Progenitor cell of endocrine pancreas (in vitro differentiated cells): ENCODE results near the gene NAA10. TPM values are rescaled to one million over a fixed set of nuclear protein-coding genes. Genes with fewer than 3 reads are reported as not detected.

Experiments used
- DNase-seq: peaks from one replicate; pipeline ENCODE4 v3.0.0; 2021; ENCODE audit warnings: low spot score; ENCODE audit not compliant: unreplicated experiment
- H3K27ac Mint-ChIP-seq: 2 replicates; pipeline ENCODE4 v1.8.0; 2021; ENCODE audit warnings: mild to moderate bottlenecking, moderate library complexity, mixed read lengths
- H3K27me3 Mint-ChIP-seq: 2 replicates; pipeline ENCODE4 v1.8.0; 2021; ENCODE audit warnings: mixed read lengths
- H3K36me3 Mint-ChIP-seq: 2 replicates; pipeline ENCODE4 v1.8.0; 2022; ENCODE audit warnings: mixed read lengths; ENCODE audit not compliant: insufficient read depth
- H3K4me1 Mint-ChIP-seq: 2 replicates; pipeline ENCODE4 v1.8.0; 2021; ENCODE audit warnings: low read depth, mixed read lengths
- H3K4me3 Mint-ChIP-seq: 2 replicates; pipeline ENCODE4 v1.8.0; 2021; ENCODE audit warnings: low read depth, mild to moderate bottlenecking, moderate library complexity, mixed read lengths
- H3K9me3 Mint-ChIP-seq: 2 replicates; pipeline ENCODE4 v1.8.0; 2021; ENCODE audit warnings: low read depth, mixed read lengths
- microRNA-seq: library from miRNA; unstranded; fragments of <30 nt; microRNA quantifications from one replicate; pipeline ENCODE4 v1.1.0, GENCODE V29; 2020; ENCODE audit warnings: borderline number of aligned reads; ENCODE audit not compliant: unreplicated experiment
- total RNA-seq: library from RNA; stranded (reverse); gene quantifications from 2 replicates; pipeline ENCODE4 v1.2.1, GENCODE V29; 2021
- TF ChIP-seq, protein P1 (sequence below): fragments of 200-600 bp; sonication (generic); IDR thresholded peaks from one replicate; pipeline ENCODE4 v1.5.0; 2021; ENCODE audit warnings: antibody characterized with exemption, mild to moderate bottlenecking; ENCODE audit not compliant: unreplicated experiment

The NAA10 gene
- total RNA-seq, 1 donor from 2014 or later, result 85.3 TPM

DNA sequence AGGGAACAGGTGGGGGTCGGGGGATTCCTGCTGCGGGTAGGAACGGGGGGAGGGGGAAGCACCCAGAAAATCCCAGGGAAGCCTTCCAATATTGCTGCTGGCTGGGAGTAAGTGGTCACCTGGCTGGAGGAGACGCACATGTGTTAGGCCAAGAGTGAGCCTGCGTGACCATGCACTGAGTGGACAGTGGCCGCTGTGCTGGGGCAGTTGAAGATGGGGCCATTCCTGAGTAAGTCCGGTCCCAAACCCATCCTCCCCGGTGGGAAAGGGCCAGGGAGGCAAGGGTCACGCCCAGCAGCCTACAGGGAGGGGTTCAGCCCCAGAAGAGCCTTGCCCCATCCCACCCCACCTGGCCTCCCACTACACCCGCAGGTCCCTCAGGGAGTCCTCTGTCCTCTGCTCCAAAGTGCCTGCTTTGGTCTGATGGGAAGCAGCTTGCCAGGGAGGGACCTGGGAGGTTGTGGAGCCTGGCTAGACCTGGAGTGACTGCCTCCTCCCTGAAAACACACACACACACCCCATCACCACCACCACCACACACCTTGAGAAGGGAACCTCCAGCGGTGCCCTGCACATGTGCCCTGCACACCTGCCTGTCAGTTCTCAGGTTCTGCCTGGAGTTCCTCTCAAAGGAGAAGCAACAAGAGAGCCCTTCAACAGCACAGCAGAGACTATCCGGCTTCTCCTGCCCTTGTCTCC, 54.9 kb downstream of the NAA10 start:
- TF ChIP-seq, protein P1, sequence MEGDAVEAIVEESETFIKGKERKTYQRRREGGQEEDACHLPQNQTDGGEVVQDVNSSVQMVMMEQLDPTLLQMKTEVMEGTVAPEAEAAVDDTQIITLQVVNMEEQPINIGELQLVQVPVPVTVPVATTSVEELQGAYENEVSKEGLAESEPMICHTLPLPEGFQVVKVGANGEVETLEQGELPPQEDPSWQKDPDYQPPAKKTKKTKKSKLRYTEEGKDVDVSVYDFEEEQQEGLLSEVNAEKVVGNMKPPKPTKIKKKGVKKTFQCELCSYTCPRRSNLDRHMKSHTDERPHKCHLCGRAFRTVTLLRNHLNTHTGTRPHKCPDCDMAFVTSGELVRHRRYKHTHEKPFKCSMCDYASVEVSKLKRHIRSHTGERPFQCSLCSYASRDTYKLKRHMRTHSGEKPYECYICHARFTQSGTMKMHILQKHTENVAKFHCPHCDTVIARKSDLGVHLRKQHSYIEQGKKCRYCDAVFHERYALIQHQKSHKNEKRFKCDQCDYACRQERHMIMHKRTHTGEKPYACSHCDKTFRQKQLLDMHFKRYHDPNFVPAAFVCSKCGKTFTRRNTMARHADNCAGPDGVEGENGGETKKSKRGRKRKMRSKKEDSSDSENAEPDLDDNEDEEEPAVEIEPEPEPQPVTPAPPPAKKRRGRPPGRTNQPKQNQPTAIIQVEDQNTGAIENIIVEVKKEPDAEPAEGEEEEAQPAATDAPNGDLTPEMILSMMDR, result no peak
- no peak overlapping the region for H3K4me3 Mint-ChIP-seq
- no peaks in the 10 kb centered on the region for H3K36me3 Mint-ChIP-seq
- no peak overlapping the region for H3K27ac Mint-ChIP-seq
- H3K27me3 Mint-ChIP-seq, result peaks cover 40% of the 10 kb centered on the region
- no peak for DNase-seq
- peaks cover 14% of the 10 kb centered on the region for H3K9me3 Mint-ChIP-seq
- no peaks in the 10 kb centered on the region for H3K4me1 Mint-ChIP-seq

Small RNAs within 50 kb of the gene (microRNA-seq; reads per million reads assigned to microRNA genes)
- gene MIR3202-1 (not detected), gene MIR3202-2 (not detected)

Other genes starting within 250 kb of the NAA10 start
- gene SLC6A8, start 247.1 kb downstream of the NAA10 start, total RNA-seq, result 52.2 and 55.7 TPM in 2 replicates
- gene BCAP31, start 210.7 kb downstream of the NAA10 start, total RNA-seq, result 142 and 149 TPM in 2 replicates
- 15.2 and 15.3 TPM in 2 replicates for gene ABCD1, start 210.2 kb downstream of the NAA10 start, total RNA-seq
- gene PLXNB3, start 170.8 kb downstream of the NAA10 start, total RNA-seq, result 0.98 and 1.1 TPM in 2 replicates
- not detected in 2 replicates for gene SRPK3, start 154.0 kb downstream of the NAA10 start, total RNA-seq
- gene IDH3G, start 140.7 kb downstream of the NAA10 start, total RNA-seq, result 41.5 and 49.5 TPM in 2 replicates
- gene SSR4, start 140.4 kb downstream of the NAA10 start, total RNA-seq, result 243 and 248 TPM in 2 replicates
- 4.5 and 4.8 TPM in 2 replicates for gene PDZD4, start 104.5 kb downstream of the NAA10 start, total RNA-seq
- gene L1CAM, start 48.9 kb downstream of the NAA10 start, total RNA-seq, result 1.4 and 2.4 TPM in 2 replicates
- not detected in 2 replicates for gene AVPR2, start 30.4 kb downstream of the NAA10 start, total RNA-seq
- 16.4 and 16.7 TPM in 2 replicates for gene ARHGAP4, start 8.8 kb downstream of the NAA10 start, total RNA-seq
- gene RENBP, start 9.6 kb upstream of the NAA10 start, total RNA-seq, result 2.5 and 3.3 TPM in 2 replicates
- gene HCFC1, start 36.8 kb upstream of the NAA10 start, total RNA-seq, result 105 and 121 TPM in 2 replicates
- 10.2 and 11.7 TPM in 2 replicates for gene TMEM187, start 37.7 kb upstream of the NAA10 start, total RNA-seq
- gene IRAK1, start 84.9 kb upstream of the NAA10 start, total RNA-seq, result 95.8 and 96.9 TPM in 2 replicates
- gene MECP2, start 162.7 kb upstream of the NAA10 start, total RNA-seq, result 40.6 and 47.6 TPM in 2 replicates
- not detected in 2 replicates for gene OPN1LW, start 209.2 kb upstream of the NAA10 start, total RNA-seq
- gene OPN1MW, start 247.6 kb upstream of the NAA10 start, total RNA-seq, result not detected in 2 replicates